PC-3 (cell line): ENCODE measurements around the gene POU2F1. TPM values are rescaled to one million over a fixed set of nuclear protein-coding genes. Genes with fewer than 3 reads are reported as not detected.

Source experiments
- ATAC-seq: fragments of 200-7000 bp; cut with Tn5 transposase; 2 replicates; pipeline ENCODE4 v1.9.1; 2020; ENCODE audit warnings: mild to moderate bottlenecking, moderate library complexity
- BruUV-seq: library from RNA; stranded (reverse); fragments of 400-500 nt; replicated peaks from 2 replicates; lab custom pipeline; 2021; lab: Mats Ljungman, UMichigan
- CTCF ChIA-PET: fragments of 300-600 bp; sonication (Branson Sonifier 250); formaldehyde crosslinking; loops from one replicate; lab custom pipeline; 2022; ENCODE audit warnings: antibody characterized with exemption; lab: Charles Lee
- POLR2A ChIA-PET: fragments of 300-600 bp; sonication (Branson Sonifier 250); formaldehyde crosslinking; loops from one replicate; lab custom pipeline; 2022; ENCODE audit warnings: antibody characterized with exemption; ENCODE audit not compliant: unreplicated experiment; lab: Charles Lee
- DNase-seq: peaks from one replicate; pipeline ENCODE4 v3.0.0-alpha.2; 2015
- H2AFZ ChIP-seq: fragments of 300-600 bp; sonication (generic); 2 replicates; pipeline ENCODE4 v1.6.0; 2016; ENCODE audit warnings: antibody characterized with exemption, low read length
- H3F3A ChIP-seq: fragments of 300-600 bp; sonication (generic); one replicate; pipeline ENCODE4 v1.6.0; 2017; ENCODE audit warnings: antibody characterized with exemption, low read length, control low read depth, mild to moderate bottlenecking; ENCODE audit not compliant: unreplicated experiment
- H3K27ac ChIP-seq: fragments of 300-600 bp; sonication (generic); 2 replicates; pipeline ENCODE4 v1.5.1; 2016; ENCODE audit warnings: mild to moderate bottlenecking, low read length
- H3K27me3 ChIP-seq: fragments of 300-600 bp; sonication (generic); 2 replicates; pipeline ENCODE4 v1.6.1; 2016; ENCODE audit warnings: low read length, mixed read lengths
- H3K36me3 ChIP-seq: fragments of 300-600 bp; sonication (generic); 2 replicates; pipeline ENCODE4 v1.6.1; 2016; ENCODE audit warnings: low read depth, mixed run types, low read length, mixed read lengths
- H3K4me1 ChIP-seq: fragments of 300-600 bp; sonication (generic); 2 replicates; pipeline ENCODE4 v1.5.1; 2016; ENCODE audit warnings: low read length; ENCODE audit not compliant: insufficient read depth
- H3K4me2 ChIP-seq: fragments of 300-600 bp; sonication (generic); 2 replicates; pipeline ENCODE4 v1.6.0; 2016; ENCODE audit warnings: low read length
- H3K4me3 ChIP-seq: fragments of 300-600 bp; sonication (generic); 2 replicates; pipeline ENCODE4 v1.5.1; 2016; ENCODE audit warnings: mild to moderate bottlenecking, low read length, mixed read lengths
- H3K79me2 ChIP-seq: fragments of 300-600 bp; sonication (generic); 2 replicates; pipeline ENCODE4 v1.6.1; 2017; ENCODE audit warnings: low read length, mixed read lengths
- H3K9ac ChIP-seq: fragments of 300-600 bp; sonication (generic); 2 replicates; pipeline ENCODE4 v1.6.0; 2016; ENCODE audit warnings: mild to moderate bottlenecking, low read length
- H3K9me2 ChIP-seq: fragments of 300-600 bp; sonication (generic); replicated peaks from 2 replicates; pipeline ENCODE4 v1.6.1; 2016; ENCODE audit warnings: mixed run types, low read length, mixed read lengths
- H3K9me3 ChIP-seq: fragments of 300-600 bp; sonication (generic); 2 replicates; pipeline ENCODE4 v1.6.1; 2016; ENCODE audit warnings: low read length, mixed read lengths
- H4K20me1 ChIP-seq: fragments of 300-600 bp; sonication (generic); 2 replicates; pipeline ENCODE4 v1.6.1; 2016; ENCODE audit warnings: low read length, mixed read lengths
- CTCF ChIP-seq: fragments of 300-600 bp; sonication (generic); conservative IDR thresholded peaks from 2 replicates; pipeline ENCODE4 v1.5.1; 2017; ENCODE audit warnings: antibody characterized with exemption, low read depth, mild to moderate bottlenecking, low read length
- EZH2 ChIP-seq: fragments of 300-600 bp; sonication (generic); IDR thresholded peaks from one replicate; pipeline ENCODE4 v1.6.1; 2017; ENCODE audit warnings: antibody characterized with exemption, mild to moderate bottlenecking, low read length; ENCODE audit not compliant: unreplicated experiment
- EZH2phosphoT487 ChIP-seq: fragments of 300-600 bp; sonication (generic); IDR thresholded peaks from 2 replicates; pipeline ENCODE4 v1.6.1; 2018; ENCODE audit warnings: mild to moderate bottlenecking, antibody characterized with exemption, low read length, borderline replicate concordance
- intact Hi-C: fragments of 100-400 bp; cut with micrococcal nuclease; formaldehyde crosslinking; loops from 2 replicates; pipeline ENCODE4 v1.9.0; 2023
- total RNA-seq: library from RNA; depleted of rRNA; stranded (reverse); fragments of >200 nt; gene quantifications from 2 replicates; pipeline ENCODE4 v1.2.3, GENCODE V29; 2014

The POU2F1 gene
- total RNA-seq, 1 experiment from 2014 or later, result 8.7 TPM

GRCh38 chr1:167185974-167186657, 34.6 kb upstream of the POU2F1 start:
- H3K27ac ChIP-seq, result no peak overlapping the region
- no peak overlapping the region for H3K9ac ChIP-seq
- H3K4me3 ChIP-seq, result no peak overlapping the region
- ChIA-PET CTCF (no interaction called here), POLR2A (no interaction called here)
- no peaks in the 10 kb centered on the region for H3K4me1 ChIP-seq
- no peak overlapping the region for H2AFZ ChIP-seq
- no peak for DNase-seq
- intact Hi-C loops, result no loop called here
- H4K20me1 ChIP-seq, result no peaks in the 10 kb centered on the region
- no peak overlapping the region for H3K4me2 ChIP-seq
- TF ChIP-seq EZH2 (no peak), CTCF (no peak), EZH2phosphoT487 (no peak)
- H3K79me2 ChIP-seq, result no peaks in the 10 kb centered on the region
- H3K9me3 ChIP-seq, result no peaks in the 10 kb centered on the region
- no peaks in the 10 kb centered on the region for H3K36me3 ChIP-seq
- ATAC-seq, result no peak
- BruUV-seq, result no TSS peak
- 0 out of 2 replicates have a peak, but pooled peaks cover 3% of the 10 kb centered on the region for H3K9me2 ChIP-seq
- H3K27me3 ChIP-seq, result no peaks in the 10 kb centered on the region
- H3F3A ChIP-seq, result no peaks in the 10 kb centered on the region

- CTCF ChIA-PET, result no interaction called here
- BruUV-seq, result no TSS peak
Measured at GRCh38 chr1:167186771-167187170, 33.9 kb upstream of the POU2F1 start.

More at GRCh38 chr1:167186771-167187170, 33.9 kb upstream of the POU2F1 start:
- no peaks in the 10 kb centered on the region for H3K27me3 ChIP-seq
- intact Hi-C loops, result no loop called here
- H3K9me3 ChIP-seq, result no peaks in the 10 kb centered on the region
- no peak for ATAC-seq
- no peak for TF ChIP-seq CTCF
- TF ChIP-seq EZH2, result no peak
- no peak for TF ChIP-seq EZH2phosphoT487
- H3K27ac ChIP-seq, result no peak overlapping the region
- no peaks in the 10 kb centered on the region for H4K20me1 ChIP-seq
- H3K36me3 ChIP-seq, result no peaks in the 10 kb centered on the region
- no peaks in the 10 kb centered on the region for H3K79me2 ChIP-seq
- no peak overlapping the region for H3K4me2 ChIP-seq
- 0 out of 2 replicates have a peak, but pooled peaks cover 3% of the 10 kb centered on the region for H3K9me2 ChIP-seq
- POLR2A ChIA-PET, result no interaction called here
- H3K4me3 ChIP-seq, result no peak overlapping the region
- no peaks in the 10 kb centered on the region for H3F3A ChIP-seq
- H3K9ac ChIP-seq, result no peak overlapping the region
- H3K4me1 ChIP-seq, result no peaks in the 10 kb centered on the region
- H2AFZ ChIP-seq, result no peak overlapping the region
- no peak for DNase-seq
